ENCODE data around the gene TRPM8. TPM values are rescaled to one million over a fixed set of nuclear protein-coding genes. Genes with fewer than 3 reads are reported as not detected.

The TRPM8 gene
- total RNA-seq, 6 experiments from 2014 or later = 23.9 to 99.5 (median 48.6) TPM

DNA sequence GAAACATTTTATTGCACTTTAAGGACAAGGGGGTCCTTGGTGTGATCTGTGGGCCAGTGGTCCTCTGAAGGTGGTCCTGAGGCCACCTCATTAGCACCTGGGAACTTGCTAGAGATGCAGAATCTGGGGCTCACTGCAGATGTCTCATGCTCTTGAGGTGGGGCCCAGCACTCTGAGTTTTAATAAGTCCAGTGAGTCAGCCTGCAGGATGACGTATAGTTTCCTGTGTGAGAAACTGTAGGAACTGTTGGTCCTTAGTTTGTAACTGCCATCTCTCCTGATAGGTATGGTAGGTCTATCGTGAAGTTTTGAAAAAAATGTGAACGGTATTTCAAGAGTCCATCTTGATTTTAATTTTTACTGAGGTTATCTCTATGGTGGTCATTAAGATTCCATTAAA, 2.8 kb downstream of the TRPM8 start:
- 72% methylated on average over 3 of the region's 3 CpGs for WGBS (ENCODE audit: insufficient coverage, low coverage, low lambda C conversion rate, missing lambda C conversion rate)
- H3K36me3 ChIP-seq = no peaks in the 10 kb centered on the region
- no peaks in the 10 kb centered on the region for H3K4me1 ChIP-seq
- no peak overlapping the region for H3K27ac ChIP-seq
- ATAC-seq = no peak
- no peak for DNase-seq
- no peaks in the 10 kb centered on the region for H3K9me3 ChIP-seq
- intact Hi-C loops (cut with DNase I) = no loop called here
- no peak overlapping the region for H3K4me3 ChIP-seq
- H3K27me3 ChIP-seq = no peaks in the 10 kb centered on the region
- TF ChIP-seq, protein P1, sequence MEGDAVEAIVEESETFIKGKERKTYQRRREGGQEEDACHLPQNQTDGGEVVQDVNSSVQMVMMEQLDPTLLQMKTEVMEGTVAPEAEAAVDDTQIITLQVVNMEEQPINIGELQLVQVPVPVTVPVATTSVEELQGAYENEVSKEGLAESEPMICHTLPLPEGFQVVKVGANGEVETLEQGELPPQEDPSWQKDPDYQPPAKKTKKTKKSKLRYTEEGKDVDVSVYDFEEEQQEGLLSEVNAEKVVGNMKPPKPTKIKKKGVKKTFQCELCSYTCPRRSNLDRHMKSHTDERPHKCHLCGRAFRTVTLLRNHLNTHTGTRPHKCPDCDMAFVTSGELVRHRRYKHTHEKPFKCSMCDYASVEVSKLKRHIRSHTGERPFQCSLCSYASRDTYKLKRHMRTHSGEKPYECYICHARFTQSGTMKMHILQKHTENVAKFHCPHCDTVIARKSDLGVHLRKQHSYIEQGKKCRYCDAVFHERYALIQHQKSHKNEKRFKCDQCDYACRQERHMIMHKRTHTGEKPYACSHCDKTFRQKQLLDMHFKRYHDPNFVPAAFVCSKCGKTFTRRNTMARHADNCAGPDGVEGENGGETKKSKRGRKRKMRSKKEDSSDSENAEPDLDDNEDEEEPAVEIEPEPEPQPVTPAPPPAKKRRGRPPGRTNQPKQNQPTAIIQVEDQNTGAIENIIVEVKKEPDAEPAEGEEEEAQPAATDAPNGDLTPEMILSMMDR (IDR thresholded peaks at IDR 0.05) = no peak
- no peak for TF ChIP-seq POLR2A (IDR thresholded peaks at IDR 0.05)

DNA sequence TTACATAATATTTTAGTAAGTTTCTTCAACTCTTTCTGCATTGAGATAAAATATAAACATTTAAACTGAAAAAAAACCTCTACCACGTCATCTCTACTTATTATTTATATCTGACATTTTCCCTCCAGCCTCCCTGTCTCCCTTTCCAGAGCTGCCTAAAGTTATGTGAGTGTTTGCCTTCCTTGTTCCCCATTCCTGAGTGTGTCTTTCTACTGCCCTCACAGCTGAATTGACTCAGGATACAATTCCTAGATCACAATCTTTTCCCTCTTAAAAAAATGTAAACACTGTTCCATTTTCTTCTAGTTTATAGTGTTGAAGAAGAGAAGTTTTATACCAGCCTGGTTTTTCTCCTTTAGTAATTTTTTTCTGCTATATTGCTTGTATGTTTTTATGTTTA, 5.3 kb downstream of the TRPM8 start:
- Histone ChIP-seq H3K27me3 (no peaks in the 10 kb centered on the region), H3K27ac (no peak overlapping the region), H3K4me3 (no peak overlapping the region), H3K9me3 (no peaks in the 10 kb centered on the region), H3K36me3 (no peaks in the 10 kb centered on the region), H3K4me1 (no peaks in the 10 kb centered on the region)
- 25% methylated on average over 1 of the region's 1 CpG for WGBS (ENCODE audit: insufficient coverage, low coverage, low lambda C conversion rate, missing lambda C conversion rate)
- ATAC-seq = no peak
- no peak for TF ChIP-seq POLR2A (IDR thresholded peaks at IDR 0.05)
- TF ChIP-seq, protein P1 (IDR thresholded peaks at IDR 0.05) = no peak
- intact Hi-C loops (cut with DNase I) = no loop called here
- DNase-seq = no peak

DNA sequence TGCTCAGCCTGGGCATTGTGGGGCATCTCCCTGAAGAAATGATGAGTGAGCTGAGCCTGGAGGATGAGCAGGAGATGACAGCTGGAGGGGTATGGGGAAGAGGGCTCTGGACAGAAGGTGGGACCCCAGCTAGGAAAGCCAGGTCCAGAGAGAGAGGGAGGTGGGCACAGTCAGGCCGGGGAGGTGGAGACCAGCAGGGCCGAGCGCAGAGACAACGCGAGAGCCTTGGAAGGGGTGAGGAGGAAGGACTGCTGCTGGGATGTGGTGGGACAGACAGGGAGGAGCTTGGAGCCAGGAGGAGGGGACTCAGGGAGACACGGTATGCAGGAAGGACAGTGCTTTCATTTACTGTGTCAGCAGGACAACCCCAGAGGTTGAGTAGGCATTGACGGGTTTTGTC, 8.2 kb downstream of the TRPM8 start:
- no peak for ATAC-seq
- Histone ChIP-seq H3K4me1 (no peaks in the 10 kb centered on the region), H3K27ac (no peak overlapping the region), H3K27me3 (no peaks in the 10 kb centered on the region), H3K36me3 (no peaks in the 10 kb centered on the region), H3K9me3 (no peaks in the 10 kb centered on the region), H3K4me3 (no peak overlapping the region)
- WGBS (ENCODE audit: insufficient coverage, low coverage, low lambda C conversion rate, missing lambda C conversion rate) = 80% methylated on average over 7 of the region's 7 CpGs
- TF ChIP-seq, protein P1 (IDR thresholded peaks at IDR 0.05) = no peak
- no peak for TF ChIP-seq POLR2A (IDR thresholded peaks at IDR 0.05)
- intact Hi-C loops (cut with DNase I) = no loop called here
- DNase-seq = no peak

DNA sequence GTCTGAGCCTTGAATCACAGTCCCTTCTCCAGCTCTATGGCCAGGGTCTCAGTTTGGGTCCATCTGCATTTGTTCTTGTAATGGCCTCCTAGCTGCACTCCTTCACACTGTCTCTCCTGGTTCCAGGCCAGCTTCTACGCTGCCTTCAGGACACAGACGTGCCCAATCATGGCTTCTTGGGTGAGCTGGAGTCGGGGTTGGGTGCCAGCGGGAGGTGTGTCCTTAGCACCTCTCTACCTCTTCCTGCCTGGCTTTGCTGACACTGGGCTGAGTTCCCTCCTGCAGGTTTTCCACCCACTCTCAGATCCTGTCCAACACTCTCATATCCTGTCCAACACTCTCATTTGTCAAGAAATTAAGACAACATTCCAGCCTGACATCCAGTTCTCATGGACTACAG, 9.6 kb downstream of the TRPM8 start:
- Histone ChIP-seq H3K4me3 (no peak overlapping the region), H3K4me1 (no peaks in the 10 kb centered on the region), H3K27ac (no peak overlapping the region), H3K27me3 (no peaks in the 10 kb centered on the region), H3K9me3 (no peaks in the 10 kb centered on the region), H3K36me3 (no peaks in the 10 kb centered on the region)
- intact Hi-C loops (cut with DNase I) = no loop called here
- WGBS (ENCODE audit: insufficient coverage, low coverage, low lambda C conversion rate, missing lambda C conversion rate) = no CpG with 5 or more reads among the region's 4 CpGs
- ATAC-seq = no peak
- no peak for DNase-seq
- TF ChIP-seq, protein P1 (IDR thresholded peaks at IDR 0.05) = no peak
- no peak for TF ChIP-seq POLR2A (IDR thresholded peaks at IDR 0.05)

Measured in right lobe of liver (tissue), 6 donors.